Peyer's patch (tissue), 4 donors: ENCODE data around the gene CACNA1G. TPM values are rescaled to one million over a fixed set of nuclear protein-coding genes. Genes with fewer than 3 reads are reported as not detected.

ENCODE experiments used
- DNase-seq, 3 donors: peaks; one replicate each; pipeline ENCODE4 v3.0.0-alpha.2; 2017 to 2019
- H3K27ac ChIP-seq, 4 donors: fragments of 200-600 bp; sonication (generic); one replicate each; pipeline ENCODE4 v1.5.1; 2016 to 2019
- H3K27me3 ChIP-seq, 2 donors: fragments of 200-600 bp; sonication (generic); one replicate each; pipeline ENCODE4 v1.5.1; 2019
- H3K36me3 ChIP-seq, 3 donors: fragments of 200-600 bp; sonication (generic); one replicate each; pipeline ENCODE4 v1.5.1; 2016 to 2019
- H3K4me1 ChIP-seq, 4 donors: fragments of 200-600 bp; sonication (generic); one replicate each; pipeline ENCODE4 v1.5.1; 2016 to 2019
- H3K4me3 ChIP-seq, 4 donors: fragments of 200-600 bp; sonication (generic); 1 replicate in 3 of 4; 2 replicates in 1 of 4; pipeline ENCODE4 v1.5.1; 2016 to 2019; ENCODE audit warnings: mild to moderate bottlenecking in 1 of 4
- H3K9me3 ChIP-seq, 4 donors: fragments of 200-600 bp; sonication (generic); one replicate each; pipeline ENCODE4 v1.5.1; 2016 to 2019; ENCODE audit warnings: mild to moderate bottlenecking in 1 of 4
- CTCF ChIP-seq, 6 experiments: fragments of 450-650 bp in 4 of 6; fragments of 200-600 bp in 2 of 6; sonication (generic) in 1 of 6; IDR thresholded peaks; one replicate each; pipeline ENCODE4 v1.5.1; 2017 to 2019; ENCODE audit warnings: antibody characterized with exemption in 6 of 6, mild to moderate bottlenecking in 3 of 6, moderate library complexity in 1 of 6
- POLR2A ChIP-seq, 2 donors: fragments of 450-650 bp; IDR thresholded peaks; one replicate each; pipeline ENCODE4 v1.5.1; 2017; ENCODE audit warnings: antibody characterized with exemption in 2 of 2, mild to moderate bottlenecking in 2 of 2, moderate library complexity in 2 of 2
- total RNA-seq, 4 donors: library from RNA; depleted of rRNA; stranded (reverse); fragments of >200 nt; gene quantifications; one replicate each; pipeline ENCODE4 v1.1.0, GENCODE V29; 2016

Gene CACNA1G
- total RNA-seq, 4 donors from 2014 or later = not detected

- H3K4me1 ChIP-seq = no peaks in the 10 kb centered on the region
- H3K4me3 ChIP-seq = no peak overlapping the region
- TF ChIP-seq POLR2A (IDR thresholded peaks at IDR 0.05) (no peak), CTCF (IDR thresholded peaks at IDR 0.05) (no peak)
- H3K27me3 ChIP-seq = no peaks in the 10 kb centered on the region
- no peak overlapping the region for H3K27ac ChIP-seq
- H3K36me3 ChIP-seq = no peaks in the 10 kb centered on the region
- DNase-seq = no peak
- H3K9me3 ChIP-seq = no peaks in the 10 kb centered on the region
Observed at GRCh38 chr17:50598487-50598886, 38.0 kb downstream of the CACNA1G start.

- TF ChIP-seq POLR2A (IDR thresholded peaks at IDR 0.05) = no peak
- TF ChIP-seq CTCF (IDR thresholded peaks at IDR 0.05) = no peak
- DNase-seq = no peak
- H3K27ac ChIP-seq = no peak overlapping the region
- H3K4me1 ChIP-seq = no peaks in the 10 kb centered on the region
- no peak overlapping the region for H3K4me3 ChIP-seq
- no peaks in the 10 kb centered on the region for H3K36me3 ChIP-seq
- no peaks in the 10 kb centered on the region for H3K27me3 ChIP-seq
- no peaks in the 10 kb centered on the region for H3K9me3 ChIP-seq
Observed at GRCh38 chr17:50599606-50600005, 39.1 kb downstream of the CACNA1G start.

GRCh38 chr17:50601823-50602375 is 41.4 kb downstream of the CACNA1G start:
- H3K4me1 ChIP-seq = no peaks in the 10 kb centered on the region
- DNase-seq = no peak
- H3K36me3 ChIP-seq = no peaks in the 10 kb centered on the region
- no peaks in the 10 kb centered on the region for H3K27me3 ChIP-seq
- H3K4me3 ChIP-seq = no peak overlapping the region
- no peaks in the 10 kb centered on the region for H3K9me3 ChIP-seq
- H3K27ac ChIP-seq = no peak overlapping the region
- no peak for TF ChIP-seq POLR2A (IDR thresholded peaks at IDR 0.05)
- no peak for TF ChIP-seq CTCF (IDR thresholded peaks at IDR 0.05)

- Histone ChIP-seq H3K27ac (no peak overlapping the region), H3K4me3 (no peak overlapping the region), H3K36me3 (no peaks in the 10 kb centered on the region), H3K27me3 (no peaks in the 10 kb centered on the region), H3K4me1 (no peaks in the 10 kb centered on the region), H3K9me3 (no peaks in the 10 kb centered on the region)
- no peak for TF ChIP-seq POLR2A (IDR thresholded peaks at IDR 0.05)
- no peak for DNase-seq
Observed at GRCh38 chr17:50602836-50603235, 42.3 kb downstream of the CACNA1G start.

GRCh38 chr17:50603340-50603739 is 42.8 kb downstream of the CACNA1G start:
- no peaks in the 10 kb centered on the region for H3K4me1 ChIP-seq
- DNase-seq = no peak
- no peaks in the 10 kb centered on the region for H3K36me3 ChIP-seq
- H3K9me3 ChIP-seq = no peaks in the 10 kb centered on the region
- TF ChIP-seq CTCF (IDR thresholded peaks at IDR 0.05) (peak in 1 of 6 experiments; percentile 13), POLR2A (IDR thresholded peaks at IDR 0.05) (no peak)
- no peaks in the 10 kb centered on the region for H3K27me3 ChIP-seq
- H3K27ac ChIP-seq = no peak overlapping the region
- no peak overlapping the region for H3K4me3 ChIP-seq

GRCh38 chr17:50604513-50604912 is 44.0 kb downstream of the CACNA1G start:
- no peak overlapping the region for H3K4me3 ChIP-seq
- no peaks in the 10 kb centered on the region for H3K27me3 ChIP-seq
- H3K4me1 ChIP-seq = no peaks in the 10 kb centered on the region
- no peak overlapping the region for H3K27ac ChIP-seq
- no peaks in the 10 kb centered on the region for H3K36me3 ChIP-seq
- no peak for TF ChIP-seq POLR2A (IDR thresholded peaks at IDR 0.05)
- no peak for TF ChIP-seq CTCF (IDR thresholded peaks at IDR 0.05)
- no peak for DNase-seq
- no peaks in the 10 kb centered on the region for H3K9me3 ChIP-seq
